Activated CD4-positive, alpha-beta T cell treated with anti-CD3 and anti-CD28 coated beads, Interleukin-2, amount 50 U/mL, for 48 hours (primary cell): ENCODE results near the gene KATNBL1.
"Not testable (repeated sequence)": the region's sequence is repeated elsewhere in the genome, so short reads cannot be mapped to it uniquely, and the experiment has no call there.

ENCODE experiments used
- DNase-seq, 2 experiments: peaks; one replicate each; pipeline ENCODE4 v3.0.0-alpha.2; 2020

Gene KATNBL1

DNA sequence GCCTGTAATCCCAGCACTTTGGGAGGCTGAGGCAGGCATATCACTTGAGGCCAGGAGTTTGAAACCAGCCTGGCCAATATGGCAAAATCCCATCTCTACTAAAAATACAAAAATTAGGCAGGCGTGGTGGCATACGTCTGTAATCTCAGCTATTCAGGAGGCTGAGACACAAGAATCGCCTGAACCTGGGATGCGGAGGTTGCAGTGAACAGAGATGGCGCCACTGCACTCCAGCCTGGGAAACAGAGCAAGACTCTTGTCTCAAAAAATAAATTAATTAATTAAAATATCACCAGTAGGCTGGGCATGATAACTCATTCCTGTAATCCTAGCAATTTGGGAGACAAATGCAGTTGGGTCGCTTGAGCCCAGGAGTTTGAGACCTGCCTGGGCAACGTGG, 16.6 kb downstream of the KATNBL1 start:
- DNase-seq, result not testable (repeated sequence)

DNA sequence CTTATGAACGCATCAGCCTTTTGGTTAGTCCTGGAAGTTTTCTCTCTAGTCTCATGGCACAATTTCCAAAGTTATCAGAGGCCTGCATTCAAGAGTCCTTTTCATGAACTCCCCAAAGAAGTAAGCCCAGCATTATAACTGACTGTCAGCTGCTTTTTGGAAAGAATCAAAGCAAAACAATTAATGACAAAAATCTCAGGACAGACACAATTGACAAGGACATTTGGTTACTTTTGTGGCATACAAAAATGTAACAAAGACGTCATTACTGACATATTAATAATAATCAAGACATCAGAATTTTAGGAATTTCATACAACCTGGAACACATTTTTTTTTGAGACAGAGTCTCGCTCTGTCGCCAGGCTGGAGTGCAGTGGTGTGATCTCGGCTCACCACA, 21.2 kb downstream of the KATNBL1 start:
- no peak for DNase-seq

DNA sequence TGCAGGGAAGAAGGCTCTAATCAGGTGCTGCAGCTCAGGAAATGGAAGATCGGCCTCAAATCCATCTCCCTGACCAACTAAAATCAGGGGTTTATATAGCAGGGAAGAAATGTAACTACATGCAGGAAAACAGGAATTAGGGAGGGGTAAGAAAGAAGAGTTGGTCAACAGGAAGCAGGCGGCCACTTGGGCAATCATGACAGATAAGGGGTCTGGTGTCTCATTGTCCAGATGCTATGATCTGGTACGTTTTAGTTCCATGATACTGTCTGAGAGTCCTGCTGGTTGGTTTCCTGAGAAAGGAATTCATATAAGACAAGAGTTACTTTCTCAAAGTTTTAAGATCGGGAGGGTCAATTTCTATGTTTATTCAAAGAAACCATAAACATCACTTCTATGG, 24.2 kb downstream of the KATNBL1 start:
- no peak for DNase-seq

DNA sequence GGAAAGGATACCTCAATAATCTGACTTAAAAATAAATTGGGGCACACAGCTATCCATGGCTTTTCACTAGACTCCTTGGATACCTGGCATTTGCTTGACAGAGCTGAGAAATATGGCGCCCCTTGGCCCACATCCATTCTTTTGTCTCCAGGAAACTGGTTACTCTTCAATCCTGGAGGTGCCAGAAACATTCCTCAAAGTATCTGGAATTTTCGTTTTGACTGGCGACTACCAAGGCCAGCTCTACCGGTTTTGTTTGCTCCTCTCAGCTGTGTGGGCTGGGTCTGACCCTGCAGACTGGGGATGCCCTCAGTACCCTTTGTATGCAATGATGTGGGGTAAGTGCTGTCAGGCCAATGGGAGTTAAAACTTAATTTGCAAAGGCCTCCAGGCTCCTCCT, 27.0 kb downstream of the KATNBL1 start:
- DNase-seq, result no peak

DNA sequence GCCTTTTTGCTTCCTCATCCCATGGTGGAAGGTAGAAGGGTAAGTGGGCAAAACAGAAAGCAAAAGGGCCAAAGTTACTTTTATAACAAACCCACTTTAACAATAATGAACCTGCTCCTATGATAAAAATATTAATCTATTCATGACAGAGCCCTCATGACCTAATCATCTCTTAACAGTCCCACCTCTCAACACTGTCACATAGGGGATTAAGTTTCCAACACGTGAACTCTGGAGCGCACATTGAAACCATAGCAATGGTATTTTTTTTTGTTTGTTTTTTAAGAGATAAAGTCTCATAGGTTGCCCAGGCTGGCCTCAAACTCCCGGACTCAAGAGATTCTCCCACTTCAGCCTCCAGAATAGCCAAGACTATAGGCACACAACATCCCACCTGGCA, 30.7 kb downstream of the KATNBL1 start:
- no peak for DNase-seq

DNA sequence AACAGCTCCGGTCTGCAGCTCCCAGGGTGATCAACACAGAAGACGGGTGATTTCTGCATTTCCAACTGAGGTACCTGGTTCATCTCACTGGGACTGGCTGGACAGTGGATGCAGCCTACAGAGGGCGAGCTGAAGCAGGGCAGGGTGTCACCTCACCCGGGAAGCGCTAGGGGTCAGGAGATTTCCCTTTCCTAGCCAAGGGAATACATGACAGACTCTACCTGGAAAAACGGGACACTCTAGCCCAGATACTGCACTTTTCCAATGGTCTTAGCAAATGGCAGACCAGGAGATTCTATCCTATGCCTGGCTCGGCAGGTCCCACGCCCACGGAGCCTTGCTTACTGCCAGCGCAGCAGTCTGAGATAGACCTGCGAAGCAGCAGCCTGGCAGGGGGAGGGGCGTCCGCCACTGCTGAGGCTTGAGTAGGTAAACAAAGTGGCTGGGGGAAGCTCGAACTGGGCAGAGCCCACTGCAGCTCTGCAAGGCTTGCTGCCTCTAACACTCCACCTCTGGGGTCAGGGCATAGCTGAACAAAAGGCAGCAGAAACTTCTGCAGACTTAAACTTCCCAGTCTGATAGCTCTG, 43.8 kb downstream of the KATNBL1 start:
- not testable (repeated sequence) for DNase-seq

DNA sequence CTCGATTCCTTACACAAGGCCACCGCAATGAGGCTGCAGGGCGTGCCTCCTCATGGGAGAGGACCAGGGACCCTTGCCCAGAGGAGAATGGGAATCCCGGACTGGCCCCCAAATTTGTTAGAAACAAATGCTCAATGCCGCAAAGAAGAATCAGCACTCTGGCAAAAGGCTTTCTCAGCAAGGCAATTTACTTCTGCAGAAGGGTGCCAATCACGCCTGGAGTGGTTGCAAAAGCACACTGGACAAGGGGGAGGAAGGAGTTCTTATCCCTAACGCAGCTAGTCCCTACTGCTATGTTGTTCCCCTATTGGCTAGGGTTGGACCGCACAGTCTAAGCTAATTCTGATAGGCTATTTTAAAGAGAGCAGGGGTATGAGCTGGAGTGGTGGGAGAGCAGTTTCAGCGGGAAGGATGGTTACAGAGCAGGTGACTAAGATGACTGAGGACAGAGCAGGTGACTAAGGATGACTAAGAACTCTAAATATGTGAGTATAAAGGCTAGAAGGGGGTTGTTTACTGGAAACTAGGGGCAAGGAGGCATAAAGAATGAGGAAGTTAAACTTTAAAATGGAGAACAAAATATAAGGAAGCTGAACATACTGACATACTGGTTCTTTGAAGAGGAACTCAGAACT, 48.5 kb downstream of the KATNBL1 start:
- no peak for DNase-seq

DNA sequence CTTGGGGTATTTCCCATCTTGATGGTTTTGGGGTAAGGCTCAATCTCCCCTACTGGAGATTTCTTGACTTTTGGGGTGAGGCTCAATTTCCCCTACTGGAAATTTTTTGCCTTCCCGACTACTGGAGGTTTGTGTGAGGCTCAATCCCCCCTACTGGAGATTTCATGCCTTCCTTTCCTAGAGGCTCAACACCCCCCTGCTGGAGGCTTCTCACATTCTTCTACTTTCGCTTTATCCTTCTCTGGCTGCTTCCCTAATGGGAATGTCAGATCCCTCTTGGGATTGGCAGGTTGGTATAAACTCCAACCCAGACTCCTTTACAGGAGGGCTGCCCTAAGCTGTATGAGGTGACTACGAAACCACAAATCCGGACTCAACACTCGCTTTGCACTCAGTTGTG, 49.2 kb downstream of the KATNBL1 start:
- DNase-seq, result no peak

DNA sequence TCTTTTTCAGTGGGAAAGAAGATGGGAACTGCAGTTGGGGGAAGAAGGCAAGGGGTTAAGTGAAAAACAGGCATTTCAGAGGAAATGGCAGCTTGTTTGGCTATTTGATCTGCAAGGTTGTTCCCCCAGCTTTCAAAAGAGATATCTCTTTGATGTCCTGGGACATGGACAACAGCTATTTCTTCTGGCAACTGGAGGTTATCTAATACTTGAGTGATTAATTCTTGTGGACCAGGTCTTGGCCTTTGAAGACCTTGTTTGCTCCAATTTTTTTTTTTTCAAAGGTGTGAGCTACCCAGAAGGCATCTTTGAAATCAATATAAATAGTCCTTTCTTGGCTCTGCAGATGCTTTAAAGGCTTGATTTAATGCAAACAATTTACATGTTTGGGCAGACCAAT, 51.5 kb downstream of the KATNBL1 start:
- no peak for DNase-seq

DNA sequence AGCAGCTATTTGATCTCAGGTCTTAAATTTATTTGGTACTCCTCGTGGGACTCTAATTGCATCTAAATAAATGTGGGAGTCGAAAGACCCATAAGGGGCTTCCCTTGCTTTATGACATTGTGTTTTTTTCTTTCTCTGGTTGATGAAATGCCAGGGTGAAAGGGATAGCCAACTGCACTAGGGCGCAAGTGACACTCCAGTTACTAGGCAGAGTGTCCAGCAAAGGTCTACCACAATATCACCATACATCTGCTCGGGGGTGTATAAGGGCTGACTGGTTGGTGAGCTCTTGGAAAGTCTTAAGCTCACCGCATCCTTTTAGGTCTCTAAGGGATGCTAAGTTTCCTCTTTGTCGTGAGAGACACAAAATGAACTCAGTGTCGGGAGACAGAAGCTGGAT, 54.0 kb downstream of the KATNBL1 start:
- DNase-seq, result no peak

DNA sequence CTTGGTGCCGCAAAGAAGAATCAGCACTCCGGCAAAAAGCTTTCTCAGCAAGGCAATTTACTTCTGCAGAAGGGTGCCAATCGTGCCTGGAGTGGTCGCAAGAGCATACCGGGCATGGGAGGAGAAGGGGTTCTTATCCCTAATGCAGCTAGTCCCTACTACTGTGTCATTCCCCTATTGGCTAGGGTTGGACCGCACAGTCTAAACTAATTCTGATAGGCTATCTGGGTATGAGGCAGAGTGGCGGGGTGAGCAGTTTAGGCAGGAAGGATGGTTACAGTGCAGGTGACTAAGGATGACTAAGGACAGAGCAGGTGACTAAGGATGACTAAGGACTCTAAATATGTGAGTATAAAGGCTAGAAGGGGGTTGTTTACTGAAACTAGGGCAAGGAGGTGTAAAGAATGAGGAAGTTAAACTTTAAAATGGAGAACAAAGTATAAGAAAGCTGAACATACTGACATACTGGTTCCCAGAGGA, 55.1 kb downstream of the KATNBL1 start:
- DNase-seq, result peak in 1 of 2 experiments; percentile 4

DNA sequence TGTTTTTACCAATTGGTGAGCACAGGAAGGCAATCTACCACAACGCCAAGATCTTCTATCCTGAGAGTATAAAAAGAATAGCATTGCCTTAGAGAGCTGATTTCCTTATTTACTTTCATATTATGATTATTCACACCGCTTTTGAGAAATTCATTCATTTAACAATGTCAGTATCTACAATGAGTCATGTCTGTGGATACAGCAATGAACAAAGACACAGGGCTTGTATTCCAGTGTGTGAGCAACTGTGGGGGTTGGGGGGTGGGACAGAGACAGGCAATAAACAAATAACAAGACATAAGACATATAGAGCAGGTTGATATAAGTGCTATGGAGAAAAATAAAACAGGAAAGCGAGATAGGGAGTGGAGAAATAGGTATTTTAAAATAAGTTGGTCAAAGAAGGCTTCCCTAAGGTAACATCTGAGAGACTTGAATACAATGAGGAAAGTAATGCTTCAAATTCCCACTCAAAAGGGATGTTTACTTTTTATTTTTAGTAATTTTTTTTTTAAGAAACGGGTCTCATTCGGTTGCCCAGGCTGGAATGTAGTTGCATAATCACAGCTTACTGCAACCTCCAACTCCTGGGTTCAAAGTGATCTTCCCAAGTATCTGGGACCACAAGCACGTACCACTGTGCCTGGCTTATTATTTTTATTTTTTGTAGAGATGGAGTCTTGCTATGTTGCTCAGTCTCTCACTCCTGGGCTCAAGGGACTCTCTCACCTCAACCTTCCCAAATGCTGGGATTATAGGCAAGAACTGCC, 62.3 kb downstream of the KATNBL1 start:
- DNase-seq, result no peak

DNA sequence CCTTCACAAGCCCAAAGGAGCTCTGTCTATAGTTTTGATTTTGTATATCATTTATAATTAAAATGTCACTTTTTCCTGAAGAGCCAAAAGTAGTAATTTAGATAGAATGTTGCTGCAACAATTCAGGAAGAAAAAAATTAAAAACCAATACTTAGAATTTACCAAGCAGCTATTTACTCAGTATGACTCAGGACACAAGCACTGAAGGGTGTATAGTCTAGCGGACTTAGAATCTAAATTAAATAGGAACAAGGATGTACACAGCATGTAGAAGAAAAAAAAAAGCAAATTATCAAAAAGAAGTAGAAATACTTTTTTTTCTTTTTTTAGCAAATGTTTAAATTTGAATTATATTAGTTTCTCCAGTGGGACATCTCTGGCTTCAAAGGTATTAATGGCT, 76.4 kb downstream of the KATNBL1 start:
- no peak for DNase-seq

DNA sequence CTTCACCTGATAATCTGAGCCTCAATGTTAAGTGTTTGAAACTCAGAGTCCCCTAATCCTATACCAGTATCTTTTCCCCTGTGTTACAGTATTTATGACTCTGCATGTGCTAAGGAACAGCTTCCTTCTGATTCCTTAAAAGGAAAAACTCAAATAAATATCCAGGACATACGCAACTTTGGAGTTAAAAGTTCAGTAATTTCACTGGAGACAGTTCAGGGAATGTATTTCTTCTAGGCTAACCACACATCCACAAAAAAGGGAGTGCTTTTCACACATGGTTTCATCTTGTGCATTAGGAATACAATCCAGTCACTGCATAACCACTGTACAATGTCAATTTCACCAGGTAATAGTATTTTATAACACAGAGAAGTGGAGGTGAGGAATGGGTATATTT, 77.0 kb downstream of the KATNBL1 start:
- no peak for DNase-seq

DNA sequence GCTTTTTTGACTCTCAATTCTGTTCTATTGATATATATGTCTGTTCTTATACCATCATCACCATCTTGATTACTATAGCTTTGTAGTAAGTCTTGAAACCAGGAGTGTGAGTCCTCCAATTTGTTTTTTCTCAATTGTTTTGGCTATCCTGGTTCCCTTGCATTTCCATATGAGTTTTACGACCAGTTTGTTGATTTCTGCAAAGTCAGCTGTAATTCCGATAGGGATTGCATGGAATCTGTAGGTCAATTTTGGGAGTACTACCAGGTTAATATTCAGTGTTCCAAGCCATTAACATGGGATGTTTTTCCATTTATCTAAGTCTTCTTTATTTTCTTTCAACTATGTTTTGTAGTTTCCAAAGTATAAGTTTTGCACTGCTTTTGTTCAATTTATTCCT, 81.0 kb downstream of the KATNBL1 start:
- no peak for DNase-seq

DNA sequence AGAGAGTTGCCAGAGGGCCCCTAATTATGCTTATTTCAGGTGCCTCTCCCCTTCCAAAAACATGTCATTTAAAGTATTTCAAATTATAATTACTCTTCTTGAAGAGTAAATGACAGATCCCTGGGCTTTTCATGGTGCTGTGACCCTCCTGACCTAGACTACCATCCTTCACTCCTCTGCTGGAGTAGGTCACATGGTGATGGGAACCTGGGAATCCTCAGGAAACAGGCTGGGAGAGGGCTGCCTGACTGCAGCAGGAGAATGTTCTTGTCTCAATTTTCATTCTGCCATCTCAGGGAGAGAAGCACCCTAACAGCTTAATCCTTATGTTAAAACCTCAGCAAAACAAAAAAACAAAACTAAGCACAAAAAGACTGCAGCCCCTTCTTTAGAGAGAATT, 83.4 kb downstream of the KATNBL1 start:
- DNase-seq, result no peak

DNA sequence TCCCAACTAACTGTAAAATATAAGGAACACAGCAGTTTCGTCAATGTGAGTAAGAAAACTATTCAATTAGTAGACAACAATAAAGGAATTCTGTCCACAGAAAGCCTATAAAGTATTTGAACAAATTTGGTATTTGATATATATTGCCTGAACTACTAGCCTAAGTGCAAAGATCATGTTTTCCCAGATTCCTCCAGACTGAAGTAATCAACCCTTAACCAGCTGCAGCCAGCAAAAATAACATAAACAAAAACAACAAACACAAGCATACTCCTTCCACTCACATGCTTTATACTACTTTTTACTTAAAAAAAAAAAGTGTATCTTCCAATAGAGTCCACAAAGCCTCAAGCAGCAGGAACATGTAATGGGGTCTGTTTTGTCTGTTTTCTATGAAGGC, 84.0 kb downstream of the KATNBL1 start:
- DNase-seq, result no peak

DNA sequence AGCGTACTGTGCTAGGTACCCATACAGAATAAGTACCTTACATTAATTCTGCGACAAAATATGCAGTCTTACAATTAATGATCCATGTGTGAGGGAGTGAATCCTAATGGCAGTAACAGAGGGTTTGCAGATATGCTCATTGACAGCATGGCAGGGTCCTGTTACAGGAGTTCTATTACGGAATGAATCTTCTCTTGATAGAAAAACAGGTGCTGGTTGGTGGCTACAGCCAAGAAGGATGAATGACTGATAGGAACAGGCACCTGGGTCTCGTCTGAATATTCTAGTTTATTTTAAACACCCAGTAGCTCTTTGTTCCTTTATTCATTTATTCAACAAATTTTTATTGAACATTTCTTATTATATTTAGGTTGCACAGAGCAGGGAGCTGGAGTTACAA, 85.2 kb downstream of the KATNBL1 start:
- no peak for DNase-seq

DNA sequence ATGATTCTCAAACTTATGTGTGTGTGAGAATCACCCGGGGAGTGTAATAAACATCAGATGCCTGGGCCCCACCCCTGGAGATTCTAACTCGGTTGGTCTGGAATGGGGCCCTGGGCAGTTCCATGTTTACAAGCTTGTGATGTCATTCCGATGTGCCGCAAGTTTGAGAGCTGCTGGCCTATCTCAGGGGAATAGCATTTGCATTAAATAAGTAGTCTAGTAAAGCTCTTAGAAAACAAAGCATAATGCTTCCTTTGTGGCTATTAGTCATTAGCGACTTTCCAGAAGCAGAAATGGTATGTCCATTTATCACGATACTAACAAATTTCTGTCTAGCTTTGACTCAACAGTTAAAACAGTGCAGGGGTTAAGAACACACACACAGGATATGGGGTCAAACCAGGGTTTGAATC, 87.1 kb downstream of the KATNBL1 start:
- no peak for DNase-seq

DNA sequence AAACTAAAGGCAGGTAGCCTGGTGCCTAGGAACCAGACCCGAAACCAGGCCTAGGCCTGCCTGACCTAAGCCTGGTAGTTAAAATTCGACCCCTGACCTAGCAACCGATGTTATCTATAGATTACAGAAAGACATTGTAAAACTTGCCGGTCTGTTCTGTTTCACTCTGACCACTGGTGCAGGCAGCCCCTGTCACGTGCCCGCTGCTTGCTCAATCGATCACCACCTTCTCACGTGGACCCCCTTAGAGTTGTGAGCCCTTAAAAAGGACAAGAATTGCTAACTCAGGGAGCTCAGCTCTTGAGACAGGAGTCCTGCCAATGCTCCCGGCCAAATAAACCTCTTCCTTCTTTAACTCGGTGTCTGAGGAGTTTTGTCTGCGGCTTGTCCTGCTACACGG, 88.1 kb downstream of the KATNBL1 start:
- DNase-seq, result not testable (repeated sequence)

DNA sequence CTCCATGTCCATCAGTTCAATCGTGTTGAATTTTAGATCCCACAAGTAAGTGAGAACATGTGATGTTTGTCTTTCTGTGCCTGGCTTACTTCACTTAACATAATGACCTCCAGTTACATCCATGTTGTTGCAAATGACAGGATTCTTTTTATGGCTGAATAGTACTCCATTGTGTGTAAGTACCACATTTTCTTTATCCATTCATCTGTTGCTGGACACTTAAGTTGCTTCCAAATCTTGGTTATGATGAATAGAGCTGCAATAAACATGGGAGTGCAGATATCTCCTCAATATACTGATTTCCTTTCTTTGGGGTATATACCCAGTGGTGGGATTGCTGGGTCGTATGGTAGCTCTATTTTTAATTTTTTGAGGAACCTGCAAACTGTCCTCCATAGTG, 89.5 kb downstream of the KATNBL1 start:
- not testable (repeated sequence) for DNase-seq

DNA sequence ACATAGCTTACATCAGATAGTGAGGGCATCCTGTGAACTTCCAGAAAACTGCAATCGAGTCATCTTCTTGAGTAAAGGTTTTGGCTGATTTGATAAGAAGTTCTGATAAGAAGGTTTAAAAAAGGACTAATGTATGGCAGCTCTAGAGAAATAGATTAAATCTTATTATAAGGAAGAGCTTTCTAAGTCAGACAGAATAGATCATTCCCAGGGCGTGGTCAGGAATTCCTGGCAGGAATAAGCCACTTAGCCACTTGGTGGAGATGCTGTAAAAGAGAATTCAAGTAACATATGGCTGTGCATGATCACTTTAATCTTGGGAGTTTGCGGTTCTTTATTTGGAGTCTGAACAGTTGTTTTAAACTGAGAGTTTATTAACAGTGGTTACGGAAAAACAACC, 90.6 kb downstream of the KATNBL1 start:
- no peak for DNase-seq

DNA sequence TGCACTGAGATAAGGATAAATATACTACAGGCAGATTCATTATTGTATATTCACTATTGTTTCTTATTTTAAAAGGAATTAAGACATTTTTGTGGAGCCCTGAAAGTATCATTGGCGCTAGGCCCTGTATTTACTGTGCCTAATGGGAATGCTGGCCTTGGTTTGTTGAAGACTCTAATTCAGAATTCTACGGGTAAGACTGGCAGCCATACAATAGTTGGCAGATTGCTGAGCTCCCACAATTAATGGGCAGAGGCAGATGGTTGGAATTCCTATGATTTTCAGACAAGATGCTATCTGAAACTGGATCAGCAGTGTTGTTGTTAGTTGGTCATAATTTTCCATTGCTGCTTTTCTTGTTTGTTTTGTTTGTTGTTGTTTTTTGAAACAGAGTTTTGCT, 93.3 kb downstream of the KATNBL1 start:
- DNase-seq, result no peak

DNA sequence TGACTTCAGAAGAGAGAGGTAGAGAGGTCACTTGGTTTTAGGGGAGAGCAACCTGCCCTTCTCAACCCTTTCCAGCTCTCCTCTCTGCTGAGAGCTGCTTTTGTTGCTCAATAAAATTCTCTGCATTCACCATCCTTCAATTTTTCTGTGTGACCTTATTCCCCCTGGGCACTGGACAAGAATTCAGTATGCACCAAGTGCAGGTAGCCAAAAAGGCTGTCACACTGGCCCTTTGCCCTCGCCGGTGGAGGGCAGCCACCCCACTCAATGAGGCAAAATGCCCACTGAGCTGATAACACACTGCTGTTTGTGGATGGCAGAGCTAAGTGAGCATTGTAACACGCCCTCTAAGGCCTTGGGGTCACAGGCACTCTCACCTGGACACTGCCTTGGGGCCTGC, 95.2 kb downstream of the KATNBL1 start:
- DNase-seq, result no peak
